Kasumi-1 (cell line): ENCODE measurements around the gene ADGRB3.
"Not testable (repeated sequence)": the region's sequence is repeated elsewhere in the genome, so short reads cannot be mapped to it uniquely, and the experiment has no call there.

Experiments used
- DNase-seq, 2 experiments: peaks; one replicate each; lab custom pipeline; 2025; lab: John Stamatoyannopoulos, UW

Gene ADGRB3

DNA sequence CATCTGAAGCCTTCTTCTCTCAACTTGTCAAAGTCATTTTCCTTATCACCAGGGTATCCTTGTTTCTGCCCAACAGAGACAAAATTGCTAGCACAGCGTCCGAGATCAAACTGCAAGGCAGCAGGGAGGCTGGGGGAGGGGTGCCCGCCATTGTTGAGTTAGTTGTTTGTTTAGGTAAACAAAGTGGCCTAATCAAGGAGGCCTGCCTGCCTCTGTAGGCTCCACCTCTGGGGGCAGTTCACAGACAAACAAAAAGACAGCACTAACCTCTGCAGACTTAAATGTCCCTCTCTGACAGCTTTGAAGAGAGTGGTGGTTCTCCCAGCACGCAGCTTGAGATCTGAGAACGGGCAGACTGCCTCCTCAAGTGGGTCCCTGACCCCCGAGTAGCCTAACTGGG is 155.0 kb downstream of the ADGRB3 start:
- DNase-seq = not testable (repeated sequence)

GRCh38 chr6:68814976-68815375 is 179.9 kb downstream of the ADGRB3 start:
- not testable (repeated sequence) for DNase-seq

GRCh38 chr6:68826501-68826900 is 191.4 kb downstream of the ADGRB3 start:
- DNase-seq = no peak

GRCh38 chr6:68834551-68834950 is 199.5 kb downstream of the ADGRB3 start:
- no peak for DNase-seq

DNA sequence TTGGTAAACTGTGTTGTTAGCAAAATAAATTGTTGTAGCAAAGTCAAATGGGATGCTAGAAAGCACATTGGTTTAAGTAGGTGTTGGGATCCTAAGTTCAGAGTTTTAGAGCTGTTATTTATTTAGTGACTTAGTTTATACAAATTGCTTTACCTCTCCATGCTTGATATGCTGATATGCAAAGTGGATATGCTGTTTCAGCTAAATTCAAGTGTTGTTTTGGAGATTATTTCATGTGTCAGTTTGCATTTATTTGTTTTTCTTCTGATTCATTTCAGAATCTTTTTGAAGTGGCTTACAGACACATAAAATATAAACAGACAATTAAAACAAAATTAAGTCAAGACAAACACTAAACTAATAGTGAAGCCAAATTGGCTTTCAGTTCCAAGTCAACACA is 203.5 kb downstream of the ADGRB3 start:
- no peak for DNase-seq

- DNase-seq = no peak
Observed at GRCh38 chr6:68852791-68853190, 217.7 kb downstream of the ADGRB3 start.

DNA sequence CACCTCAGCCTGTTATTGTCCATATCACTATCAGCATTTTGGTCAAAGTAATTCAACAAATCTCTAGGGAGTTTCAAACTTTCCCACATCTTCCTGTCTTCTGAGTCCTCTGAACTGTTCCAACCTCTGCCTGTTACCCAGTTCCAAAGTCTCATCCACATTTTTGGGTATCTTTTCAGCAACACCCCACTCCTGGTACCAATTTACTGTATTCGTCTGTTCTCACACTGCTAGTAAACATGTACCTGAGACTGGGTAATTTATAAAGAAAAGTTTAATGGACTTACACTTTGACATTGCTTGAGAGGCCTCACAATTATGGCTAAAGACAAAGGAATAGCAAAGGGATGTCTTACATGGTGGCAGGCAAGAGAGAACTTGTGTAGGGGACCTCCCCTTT is 224.2 kb downstream of the ADGRB3 start:
- no peak for DNase-seq

DNA sequence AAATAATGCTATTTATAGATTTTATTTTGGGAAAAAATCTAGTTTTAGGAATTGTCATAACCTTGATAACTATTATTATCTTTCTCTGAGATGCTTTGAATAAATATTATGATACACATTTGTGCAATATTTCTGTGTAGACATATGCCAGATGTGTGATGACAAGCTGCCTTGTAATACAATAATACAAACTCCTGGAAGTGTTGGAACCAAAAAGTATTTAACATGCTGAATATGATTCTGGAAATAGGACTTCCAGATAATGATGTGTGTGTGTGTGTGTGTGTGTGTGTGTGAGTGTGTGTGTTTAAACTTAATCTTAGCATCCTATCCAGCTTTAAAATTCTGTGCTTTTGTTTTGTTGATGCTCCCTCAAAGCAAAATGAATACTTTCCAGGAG is 233.6 kb downstream of the ADGRB3 start:
- DNase-seq = no peak

GRCh38 chr6:68873236-68873635 is 238.2 kb downstream of the ADGRB3 start:
- DNase-seq = no peak

DNA sequence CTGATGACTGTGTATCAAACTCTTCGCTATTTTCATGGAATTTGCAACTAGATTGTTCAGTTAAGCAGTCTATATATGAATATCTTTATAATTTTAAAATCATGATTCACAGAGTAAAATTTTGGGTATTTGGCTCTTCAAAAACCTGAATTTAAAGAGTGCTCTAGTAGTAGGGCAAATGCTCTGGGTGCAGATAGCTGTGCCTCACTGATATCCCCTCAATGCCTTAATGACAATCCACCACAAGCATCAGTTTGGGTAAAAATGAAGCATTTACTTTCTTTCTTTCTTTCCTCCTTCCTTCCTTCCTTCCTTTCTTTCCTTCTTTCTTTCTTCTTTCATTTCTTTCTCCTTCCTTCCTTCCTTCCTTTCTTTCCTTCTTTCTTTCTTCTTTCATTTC is 239.7 kb downstream of the ADGRB3 start:
- DNase-seq = no peak

DNA sequence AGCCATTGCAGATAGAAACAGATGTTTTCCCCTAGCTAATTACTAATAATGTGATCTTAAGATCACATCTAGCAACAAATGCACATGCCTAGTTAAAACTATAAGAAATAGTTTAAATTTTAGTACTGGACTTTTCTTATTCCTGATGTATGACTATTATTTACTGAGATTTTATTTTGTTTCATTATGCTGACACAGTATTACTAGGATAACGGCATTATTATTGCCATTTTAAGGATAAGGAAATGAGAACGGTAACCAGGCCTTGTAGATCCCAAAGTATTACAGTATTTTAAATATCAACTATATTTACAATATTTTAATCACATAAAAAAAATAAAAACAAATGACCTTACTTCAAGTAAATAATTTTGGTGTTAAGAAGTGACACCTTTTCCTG is 240.3 kb downstream of the ADGRB3 start:
- DNase-seq = no peak

- peak; percentile 37 to 70 for DNase-seq
Observed at GRCh38 chr6:68876792-68877493, 241.9 kb downstream of the ADGRB3 start.

GRCh38 chr6:68880050-68880813 is 245.2 kb downstream of the ADGRB3 start:
- DNase-seq = no peak

- not testable (repeated sequence) for DNase-seq
Observed at GRCh38 chr6:68883325-68883724, 248.2 kb downstream of the ADGRB3 start.

DNA sequence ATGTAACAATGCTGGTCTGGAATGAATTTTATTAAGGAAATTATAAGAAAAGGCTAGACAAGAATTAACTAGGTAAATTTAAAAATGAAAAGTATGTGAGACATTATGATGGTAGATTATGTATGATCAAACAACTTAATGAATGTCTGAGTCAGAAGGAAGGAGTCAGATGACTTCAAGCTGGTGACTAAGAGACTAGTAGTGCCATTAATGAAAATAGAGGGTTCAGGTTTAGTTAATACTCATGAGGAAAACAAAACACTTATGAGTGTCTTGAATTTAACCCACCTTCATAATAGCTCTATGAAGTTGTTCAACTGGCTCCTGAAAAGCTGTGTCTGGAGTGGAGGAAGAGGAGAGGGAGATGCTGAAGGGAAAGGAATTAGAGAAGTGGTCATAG is 256.3 kb downstream of the ADGRB3 start:
- DNase-seq = no peak

DNA sequence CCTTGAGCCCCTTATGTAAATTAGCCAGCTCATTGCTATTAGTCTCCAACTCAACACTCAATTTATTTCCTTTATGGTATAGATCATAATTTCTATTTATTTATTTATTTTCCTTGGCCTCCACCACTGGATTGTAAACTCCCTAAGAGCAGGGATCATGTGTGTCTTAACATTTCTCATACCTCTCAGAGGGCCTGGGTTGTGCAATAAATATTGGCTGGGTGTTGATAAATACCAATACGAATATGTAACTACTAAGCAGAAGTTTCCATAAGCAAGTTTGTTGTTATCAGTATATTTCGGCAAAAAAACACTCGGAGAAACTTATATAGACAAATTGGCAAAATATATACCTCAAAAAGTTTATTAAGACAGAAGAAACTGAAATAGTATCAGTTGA is 257.4 kb downstream of the ADGRB3 start:
- no peak for DNase-seq

- DNase-seq = no peak
Observed at GRCh38 chr6:68895929-68896328, 260.8 kb downstream of the ADGRB3 start.

- no peak for DNase-seq
Observed at GRCh38 chr6:68901044-68901443, 266.0 kb downstream of the ADGRB3 start.

- DNase-seq = no peak
Observed at GRCh38 chr6:68911334-68911733, 276.3 kb downstream of the ADGRB3 start.

DNA sequence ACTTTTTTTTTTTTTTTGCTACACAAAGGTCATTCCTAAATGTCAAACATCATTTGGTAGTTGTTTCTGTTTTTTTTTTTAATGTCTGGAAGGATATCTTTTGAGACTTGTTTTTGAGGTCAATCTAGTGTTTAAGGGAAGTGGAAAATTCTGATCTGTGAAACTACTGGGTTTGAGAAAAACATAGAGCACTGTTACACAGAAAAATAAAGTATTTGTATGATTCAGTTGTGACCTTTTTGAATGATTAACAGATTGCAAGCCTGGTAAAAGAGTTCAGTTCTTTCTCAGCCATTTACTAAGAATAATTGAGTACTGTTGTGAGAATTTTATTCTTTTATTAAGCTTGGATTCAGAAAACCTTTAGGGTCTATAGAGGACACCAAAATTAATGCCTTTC is 276.7 kb downstream of the ADGRB3 start:
- DNase-seq = no peak

- DNase-seq = not testable (repeated sequence)
Observed at GRCh38 chr6:68912805-68913204, 277.7 kb downstream of the ADGRB3 start.

GRCh38 chr6:68915586-68915985 is 280.5 kb downstream of the ADGRB3 start:
- DNase-seq = no peak

DNA sequence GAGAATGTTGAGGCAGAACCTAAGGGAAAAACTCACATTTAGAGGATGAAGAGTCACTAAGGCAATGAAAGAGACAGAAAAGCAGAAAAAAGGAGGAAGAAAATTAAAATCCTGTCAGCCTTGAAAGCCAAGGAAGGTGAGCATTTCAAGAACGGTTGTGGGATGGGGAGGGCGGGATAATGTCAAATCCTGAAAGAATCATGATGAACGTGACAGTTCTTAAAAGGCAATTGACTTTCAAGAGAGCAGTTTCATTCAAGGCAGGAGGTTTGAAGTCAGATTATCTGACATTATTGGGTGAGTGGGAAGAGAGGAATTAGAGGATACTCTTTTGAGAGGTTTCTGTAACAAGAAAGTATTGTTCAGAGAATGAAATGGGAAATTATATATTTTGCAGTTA is 284.5 kb downstream of the ADGRB3 start:
- no peak for DNase-seq

GRCh38 chr6:68941345-68941744 is 306.3 kb downstream of the ADGRB3 start:
- DNase-seq = no peak
